ENCODE data around the gene SGF29.
A peak's percentile ranks its signal among the peaks of the same experiment; 100 is the strongest.
"Not testable (repeated sequence)": the region's sequence is repeated elsewhere in the genome, so short reads cannot be mapped to it uniquely, and the experiment has no call there.

Gene SGF29

DNA sequence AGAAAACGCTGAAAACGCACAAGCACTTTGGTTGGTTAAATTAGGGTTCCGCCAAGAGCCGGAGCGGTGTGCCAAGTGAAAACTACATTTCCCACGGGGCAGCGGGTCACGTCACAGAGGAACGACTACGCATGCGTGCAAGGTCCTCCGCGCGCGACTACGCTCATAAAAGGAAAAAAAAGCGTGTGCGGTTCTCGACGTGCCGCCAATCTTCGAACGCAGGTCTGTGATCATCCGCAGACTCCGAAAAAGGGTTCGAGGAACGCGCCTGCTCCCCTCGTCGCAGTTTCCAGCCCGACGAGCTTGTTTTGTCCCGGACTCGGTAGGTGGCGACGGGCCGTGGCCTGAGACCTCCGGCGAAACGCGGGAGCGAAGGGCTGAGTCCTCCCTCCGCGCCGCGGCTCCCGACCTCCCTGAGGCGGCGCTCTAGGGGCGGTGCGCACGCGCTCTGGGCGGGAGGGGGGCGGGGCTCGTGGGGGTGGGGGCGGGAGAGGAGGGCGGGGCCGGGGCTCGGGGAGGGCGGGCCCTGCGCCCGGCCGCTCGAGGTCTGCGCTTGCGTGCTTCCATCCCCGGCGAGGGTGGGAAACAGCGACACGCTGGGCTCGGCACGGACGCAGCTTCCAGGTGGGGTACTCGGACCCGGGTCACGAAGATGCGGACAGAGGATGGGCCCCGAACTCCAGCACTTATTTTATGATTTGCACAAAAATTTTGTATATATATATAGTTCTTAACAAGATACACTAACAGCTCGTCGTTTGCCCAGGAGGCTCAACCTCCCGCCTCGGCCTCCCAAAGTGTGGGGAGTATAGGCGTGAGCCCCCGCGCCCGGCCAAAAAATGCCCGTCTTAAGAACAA is at the start of gene SGF29:
SGF29 (plus strand) TSS at position 145 of the 858 bp plus-strand sequence. CDS start 27,150 bp downstream, outside the sequence.
- peak; percentile 83 for DNase-seq (ENCODE audit: low read depth)

DNA sequence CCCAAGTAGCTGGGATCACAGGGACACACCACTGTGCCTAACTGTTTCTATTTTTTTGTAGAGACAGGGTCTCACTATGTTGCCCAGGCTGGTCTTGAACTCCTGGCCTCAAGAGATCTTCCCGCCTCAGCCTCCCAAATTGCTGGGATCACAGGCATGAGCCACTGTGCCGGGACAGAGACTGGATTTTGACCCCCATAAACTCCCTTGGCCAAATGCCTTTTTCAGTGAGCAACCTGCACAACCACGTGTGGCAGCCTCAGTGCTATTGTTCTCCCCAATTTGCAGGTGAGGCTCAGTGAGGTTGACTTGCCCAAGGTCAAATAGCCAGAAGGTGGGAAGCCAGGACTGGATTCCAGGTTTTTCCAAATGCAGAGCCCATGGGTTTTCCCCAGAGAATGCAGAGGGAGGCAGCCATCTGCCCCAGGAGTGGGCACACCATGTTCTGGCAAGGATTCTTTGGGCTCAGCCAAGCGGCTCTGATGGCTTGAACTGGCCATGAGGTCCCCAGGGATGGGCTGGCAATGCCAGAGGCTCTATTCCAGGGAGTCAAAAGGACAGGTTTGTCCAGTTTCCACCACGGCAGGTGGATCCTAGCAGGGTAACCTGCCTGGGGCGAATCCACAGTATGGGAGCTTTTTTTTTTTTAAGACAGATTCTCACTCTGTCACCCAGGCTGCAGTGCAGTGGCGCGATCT is 48.9 kb upstream of the SGF29 start:
- DNase-seq (ENCODE audit: low read depth) = no peak

DNA sequence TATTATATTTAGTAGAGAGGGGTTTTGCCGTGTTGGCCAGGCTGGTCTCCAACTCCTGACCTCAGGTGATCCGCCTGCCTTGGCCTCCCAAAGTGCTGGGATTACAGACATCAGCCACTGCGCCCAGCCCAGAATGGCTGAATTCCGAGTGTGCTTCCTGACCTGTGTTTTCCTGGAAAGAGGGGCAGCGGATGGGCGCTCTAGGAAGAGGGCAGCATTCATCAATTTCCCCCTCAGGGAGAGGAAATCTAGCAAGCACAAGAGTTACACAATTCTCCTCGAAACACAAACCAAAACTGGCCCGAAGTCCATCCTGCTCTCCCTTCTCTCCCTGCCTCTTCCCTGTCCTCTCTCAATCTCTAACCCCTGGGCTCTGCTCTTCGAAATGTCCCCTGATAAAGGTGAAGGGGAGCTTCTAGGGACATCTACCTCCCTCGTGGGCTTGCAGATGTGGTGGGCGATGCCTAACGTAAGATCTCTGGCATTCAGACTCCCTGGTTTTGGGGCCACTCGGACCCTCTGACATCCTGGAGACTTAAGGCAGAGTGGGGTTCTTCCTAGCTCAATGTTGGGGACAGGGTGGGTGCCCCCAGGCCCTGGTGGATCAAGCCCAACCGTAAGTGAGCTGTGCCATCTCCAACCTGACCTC is 48.1 kb upstream of the SGF29 start:
- DNase-seq (ENCODE audit: low read depth) = no peak

DNA sequence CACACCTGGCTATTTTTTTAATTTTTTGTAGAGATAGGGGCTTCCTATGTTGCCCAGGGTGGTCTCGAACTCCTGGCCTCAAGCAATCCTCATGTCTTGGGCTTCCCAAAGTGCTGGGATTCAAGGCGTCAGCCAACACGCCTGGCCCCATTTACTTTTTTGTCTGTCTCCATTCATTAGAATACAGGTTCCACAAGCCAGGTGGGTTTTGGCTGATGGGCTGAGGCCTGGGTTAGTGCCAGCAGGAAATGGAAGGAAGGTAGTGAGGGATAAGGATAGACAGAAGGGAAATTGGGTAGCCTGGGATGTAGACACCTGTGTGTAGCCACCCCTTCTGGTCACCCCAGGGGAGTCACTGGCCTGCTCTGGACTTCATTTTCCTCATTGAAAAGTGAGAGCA is 42.7 kb upstream of the SGF29 start:
- DNase-seq (ENCODE audit: low read depth) = no peak

DNA sequence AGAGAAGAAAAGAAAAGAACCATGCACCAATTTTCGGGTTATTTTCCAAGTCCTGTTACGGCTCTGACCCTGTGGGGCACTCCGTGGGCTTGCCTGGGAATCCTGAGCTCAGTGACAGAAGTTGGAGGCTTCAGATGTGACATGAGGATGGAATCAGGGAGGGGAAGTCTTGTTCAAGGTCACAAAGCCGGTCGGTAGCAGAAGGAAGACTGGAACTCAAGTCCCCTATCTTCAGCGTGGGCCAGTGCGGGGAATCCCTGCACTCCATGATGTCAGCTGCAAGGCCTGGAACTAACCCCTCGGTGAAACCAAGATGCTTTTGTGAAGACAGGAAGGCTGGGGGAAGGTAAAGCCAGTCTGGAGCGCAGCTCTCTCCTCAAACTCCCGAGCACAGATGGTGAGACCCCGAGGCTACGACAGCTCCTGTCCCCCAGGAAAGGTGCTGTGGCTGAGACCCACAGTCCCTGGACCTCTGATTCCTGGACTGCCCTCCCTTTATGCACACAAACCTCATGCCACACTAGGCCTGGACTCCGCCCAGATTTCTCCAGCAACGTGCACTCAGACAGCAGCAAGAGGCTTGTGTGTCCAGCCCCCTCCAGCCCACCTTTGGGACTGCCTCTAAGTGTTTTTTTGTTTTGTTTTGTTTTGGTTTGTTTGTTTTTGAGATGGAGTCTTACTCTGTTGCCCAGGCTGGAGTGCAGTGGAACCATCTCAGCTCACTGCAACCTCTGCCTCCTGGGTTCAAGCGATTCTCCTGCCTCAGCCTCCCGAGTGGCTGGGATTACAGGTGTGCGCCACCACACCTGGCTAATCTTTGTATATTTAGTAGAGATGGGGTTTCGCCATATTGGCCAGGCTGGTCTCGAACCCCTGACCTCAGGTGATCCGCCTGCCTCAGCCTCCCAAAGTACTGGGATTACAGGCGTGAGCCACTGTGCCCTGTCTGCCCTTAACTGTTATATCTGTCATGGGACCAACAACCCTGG is 41.6 kb upstream of the SGF29 start:
- DNase-seq (ENCODE audit: low read depth) = no peak

DNA sequence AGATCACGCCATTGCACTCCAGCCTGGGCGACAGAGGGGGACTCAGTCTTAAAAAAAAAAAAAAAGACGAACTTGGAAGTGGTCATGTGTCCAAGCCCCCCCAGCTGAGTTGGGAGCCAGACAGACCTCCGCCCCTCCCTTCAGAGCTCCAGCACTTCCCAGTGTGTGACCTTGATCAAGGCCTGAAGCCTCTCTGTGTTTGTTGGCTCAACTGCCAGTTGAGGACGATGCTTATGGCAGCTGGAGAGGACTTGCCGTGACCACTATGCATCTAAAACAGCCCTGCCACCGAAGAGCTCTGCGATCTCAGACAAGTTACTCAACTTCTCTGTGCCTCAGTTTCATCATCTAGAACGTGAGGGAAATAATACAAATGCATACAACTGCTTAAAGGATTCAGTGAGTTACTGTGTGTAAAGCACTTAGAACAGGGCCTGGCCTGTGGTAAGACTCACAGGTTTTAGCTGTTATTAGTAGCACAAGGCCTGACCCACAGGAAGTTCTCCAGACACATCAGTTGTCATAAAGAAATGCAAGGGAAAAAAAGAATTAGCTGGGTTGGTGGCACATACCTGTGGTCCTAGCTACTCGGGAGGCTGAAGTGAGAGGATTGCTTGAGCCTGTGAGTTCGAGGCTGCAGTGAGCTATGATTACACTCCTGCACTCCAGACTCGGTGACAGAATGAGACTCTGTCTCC is 40.1 kb upstream of the SGF29 start:
- no peak for DNase-seq (ENCODE audit: low read depth)

DNA sequence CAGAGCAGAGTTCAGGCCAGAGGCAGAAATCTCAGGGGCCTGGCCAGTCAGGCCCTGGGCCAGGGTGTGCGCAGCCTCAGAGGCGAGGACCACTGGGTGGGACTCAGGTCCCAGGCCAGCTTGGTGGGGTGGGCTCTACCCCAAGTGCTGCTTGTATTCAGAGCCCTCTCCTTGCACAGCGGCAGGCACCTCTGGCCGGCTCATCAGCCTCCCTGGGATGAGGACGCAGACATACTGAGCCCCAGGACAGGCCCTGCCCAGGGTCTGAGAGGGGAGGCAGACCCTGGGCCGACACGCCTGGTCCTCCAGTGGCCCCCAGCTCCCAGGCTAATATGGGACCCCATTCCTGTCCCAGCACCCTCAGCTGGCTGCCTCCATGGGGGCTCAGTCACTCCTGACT is 39.5 kb upstream of the SGF29 start:
- DNase-seq (ENCODE audit: low read depth) = no peak

DNA sequence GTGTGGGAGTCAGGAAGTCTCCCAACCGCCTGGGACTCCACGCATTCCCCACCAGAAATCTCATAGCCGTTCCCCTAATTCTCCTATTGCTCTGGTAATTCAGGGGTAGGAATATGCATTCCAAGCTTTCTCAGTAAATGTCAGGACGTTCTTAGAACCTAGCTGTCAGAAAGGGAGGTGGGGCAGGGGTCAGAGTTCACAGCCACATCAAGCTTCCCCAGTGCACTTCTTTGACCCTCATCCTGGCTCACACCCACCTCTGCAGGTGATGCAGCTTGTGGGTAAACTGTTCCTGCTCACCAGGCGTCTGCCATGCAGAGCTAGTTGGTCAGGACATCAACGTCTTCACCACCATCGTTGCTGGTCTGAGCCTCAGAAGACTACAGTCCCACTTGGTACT is 33.0 kb upstream of the SGF29 start:
- DNase-seq (ENCODE audit: low read depth) = no peak

DNA sequence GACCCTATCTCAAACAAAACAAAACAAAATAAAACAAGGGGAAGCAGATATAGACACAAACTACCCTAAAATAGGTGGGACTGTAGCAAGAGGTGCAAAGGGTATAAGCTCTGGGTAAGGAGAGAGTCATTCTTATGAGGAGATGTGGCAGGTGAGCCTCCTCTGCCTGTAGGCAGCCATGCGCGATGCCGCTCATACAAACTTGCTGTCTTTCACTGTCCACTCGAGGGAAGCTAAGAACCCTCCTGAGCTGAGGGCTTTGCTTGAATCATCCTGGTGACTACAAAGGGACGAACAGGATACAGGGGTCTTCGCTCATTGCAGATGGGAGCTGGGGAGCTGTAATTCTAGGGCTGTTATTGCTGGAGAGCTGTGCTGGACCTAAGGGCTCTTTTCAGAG is 32.3 kb upstream of the SGF29 start:
- no peak for DNase-seq (ENCODE audit: low read depth)

DNA sequence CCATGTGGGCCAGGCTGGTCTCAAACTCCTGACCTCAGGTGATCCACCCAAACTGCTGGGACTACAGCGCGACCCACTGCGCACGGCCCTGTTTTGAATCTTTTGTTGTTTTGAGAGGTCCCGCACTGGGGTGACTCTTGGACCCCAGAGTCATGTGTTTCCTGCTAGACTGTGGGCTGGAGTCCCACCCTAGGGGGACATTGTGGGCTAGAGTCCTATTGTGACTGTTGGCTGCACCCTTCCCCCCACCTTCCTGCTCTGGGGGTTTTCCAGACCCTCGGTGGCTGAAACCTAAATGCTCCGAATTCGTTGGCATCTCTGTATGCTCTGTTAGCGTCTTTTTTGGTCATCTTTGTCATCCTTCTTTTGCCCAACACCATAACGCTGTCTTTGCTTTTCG is 30.9 kb upstream of the SGF29 start:
- DNase-seq (ENCODE audit: low read depth) = no peak

DNA sequence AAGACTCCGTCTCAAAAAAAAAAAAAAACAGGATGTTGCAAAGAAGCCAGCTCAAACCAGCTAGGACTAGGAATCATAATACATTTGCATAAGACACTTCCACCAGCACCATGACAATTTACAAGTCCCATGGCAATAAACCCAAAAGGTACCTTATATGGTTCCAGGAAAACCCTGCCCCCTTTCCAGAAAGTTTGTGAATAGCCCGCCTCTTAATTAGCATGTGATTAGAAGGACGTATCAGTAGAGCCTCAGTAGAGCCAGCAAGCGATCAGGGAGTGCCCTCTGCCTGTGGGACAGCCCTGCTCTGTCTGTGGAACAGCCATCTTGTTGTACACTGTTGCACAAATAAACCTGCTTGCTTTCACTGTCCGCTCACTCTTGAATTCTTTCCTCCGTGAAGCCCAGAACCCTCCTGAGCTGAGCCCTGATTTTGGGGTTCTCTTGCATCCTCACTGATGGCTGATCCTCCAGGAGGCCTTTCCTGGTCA is 29.0 kb upstream of the SGF29 start:
- DNase-seq (ENCODE audit: low read depth) = no peak

DNA sequence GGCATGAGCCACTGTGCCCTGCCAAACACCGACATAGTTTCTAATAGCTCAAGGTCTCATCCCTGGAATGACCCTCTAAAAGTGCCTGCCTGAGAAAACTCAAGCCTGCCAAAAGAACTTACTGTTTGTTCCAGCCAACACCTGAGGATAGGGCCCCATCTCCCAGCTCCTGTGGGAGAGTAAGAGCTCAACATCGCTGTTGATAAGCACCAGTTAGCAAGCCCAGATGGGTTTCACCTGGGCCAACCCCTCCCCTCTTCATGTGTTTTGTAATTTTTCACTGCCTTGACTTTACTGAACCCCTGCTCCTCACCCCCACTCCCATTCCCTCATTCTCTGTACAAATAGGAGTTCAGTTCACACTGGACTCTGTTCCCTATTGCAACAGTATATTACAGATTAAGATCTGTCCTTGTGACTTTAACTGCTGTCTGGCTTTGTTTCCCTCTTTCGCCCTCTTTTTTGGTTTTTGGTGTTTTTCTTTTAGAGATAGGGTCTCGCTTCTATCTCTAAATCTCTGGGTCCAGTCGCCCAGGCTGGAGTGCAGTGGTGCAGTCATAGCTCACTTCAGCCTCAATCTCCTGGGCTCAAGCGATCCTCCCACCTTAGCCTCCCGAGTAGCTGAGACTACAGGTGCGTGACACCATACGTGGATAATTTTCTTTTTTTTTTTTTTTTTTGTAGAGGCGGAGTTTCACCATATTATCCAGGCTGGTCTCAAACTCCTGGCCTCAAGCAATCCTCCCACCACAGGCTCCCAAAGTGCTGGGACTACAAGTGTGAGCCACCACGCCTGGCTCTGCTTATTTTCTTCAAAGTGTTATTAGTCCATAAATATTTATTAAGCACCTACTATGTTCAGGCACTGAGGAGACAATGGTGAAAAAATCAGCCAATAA is 27.3 kb upstream of the SGF29 start:
- DNase-seq (ENCODE audit: low read depth) = no peak

DNA sequence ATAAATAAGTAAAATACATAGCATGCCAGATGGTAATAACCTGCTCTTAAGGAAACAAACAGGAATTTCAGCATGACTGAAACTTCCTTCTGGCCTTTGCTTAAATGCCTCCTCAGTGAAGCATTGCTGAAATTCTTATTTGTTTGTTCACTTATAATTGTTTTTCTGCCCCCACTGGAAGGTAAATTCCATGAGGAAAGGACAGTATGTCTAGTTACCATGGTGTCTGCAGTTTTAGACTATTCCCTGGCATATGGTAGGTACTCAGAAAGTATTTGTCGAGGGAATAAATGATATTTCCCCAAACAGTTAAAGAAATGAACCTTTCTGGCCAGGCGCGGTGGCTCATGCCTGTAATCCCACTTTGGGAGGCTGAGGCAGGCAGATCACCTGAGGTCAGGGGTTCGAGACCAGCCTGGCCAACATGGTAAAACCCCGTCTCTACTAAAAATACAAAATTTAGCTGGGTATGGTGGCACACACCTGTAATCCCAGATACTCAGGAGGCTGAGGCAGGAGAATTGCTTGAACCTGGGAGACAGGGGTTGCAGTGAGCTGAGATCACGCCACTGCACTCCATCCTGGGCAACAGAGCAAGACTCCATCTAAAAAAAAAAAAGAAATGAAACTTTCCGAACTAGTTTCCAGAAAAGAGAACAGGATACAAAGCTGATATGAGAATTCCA is 26.5 kb upstream of the SGF29 start:
- DNase-seq (ENCODE audit: low read depth) = not testable (repeated sequence)

DNA sequence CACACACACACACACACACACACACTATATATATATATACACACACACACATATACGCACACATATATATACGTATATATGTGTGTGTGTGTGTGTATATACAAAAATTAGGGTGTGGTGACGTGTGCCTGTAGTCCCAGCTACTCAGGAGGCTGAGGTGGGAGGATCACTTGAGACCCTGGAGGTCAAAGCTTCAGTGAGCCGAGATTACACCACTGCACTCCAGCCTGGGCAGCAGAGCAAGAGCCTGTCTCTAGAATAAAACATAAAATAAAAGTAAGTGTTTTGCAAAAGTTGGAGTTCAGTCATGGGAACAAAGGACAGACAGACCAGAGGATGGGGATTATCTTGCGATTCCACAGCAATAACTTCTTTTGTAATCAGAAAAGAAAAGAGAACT is 25.7 kb upstream of the SGF29 start:
- DNase-seq (ENCODE audit: low read depth) = no peak

DNA sequence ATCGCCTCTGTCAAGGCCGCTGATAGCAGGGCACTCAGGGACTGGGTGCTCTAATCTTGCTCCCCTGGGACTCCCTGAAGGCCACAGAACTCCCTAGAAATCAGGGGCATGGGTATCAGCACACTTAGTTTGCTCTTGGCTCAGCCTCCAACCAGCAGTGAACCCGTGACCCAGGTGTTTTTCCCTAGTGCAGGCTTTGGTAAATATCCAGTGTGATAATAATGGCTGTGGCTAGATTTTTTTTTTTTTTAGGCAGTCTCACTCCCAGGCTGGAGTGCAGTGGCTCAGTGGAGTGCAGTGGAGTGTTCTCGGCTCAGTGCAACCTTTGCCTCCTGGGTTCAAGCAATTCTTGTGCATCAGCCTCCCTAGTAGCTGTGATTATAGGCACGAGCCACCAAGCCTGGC is 25.3 kb upstream of the SGF29 start:
- DNase-seq (ENCODE audit: low read depth) = no peak

DNA sequence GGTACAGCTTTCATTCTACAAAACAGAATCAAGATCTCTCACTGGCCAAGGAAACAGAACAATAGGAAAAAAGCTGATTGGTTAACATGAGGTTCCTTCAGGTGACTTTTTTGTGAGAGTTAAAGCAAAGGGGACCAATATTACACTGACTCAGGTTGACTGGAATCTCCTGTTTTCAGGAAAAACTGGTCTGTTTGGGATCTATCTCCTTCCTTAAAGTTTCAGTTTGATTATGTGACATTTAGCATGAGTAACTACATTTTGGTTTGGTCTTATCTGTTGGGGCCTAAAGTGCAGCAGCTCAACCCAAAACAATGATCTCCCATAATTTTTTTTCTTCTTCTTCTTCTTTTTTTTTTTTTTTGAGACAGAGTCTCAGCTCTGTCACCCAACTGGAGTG is 24.6 kb upstream of the SGF29 start:
- DNase-seq (ENCODE audit: low read depth) = no peak

DNA sequence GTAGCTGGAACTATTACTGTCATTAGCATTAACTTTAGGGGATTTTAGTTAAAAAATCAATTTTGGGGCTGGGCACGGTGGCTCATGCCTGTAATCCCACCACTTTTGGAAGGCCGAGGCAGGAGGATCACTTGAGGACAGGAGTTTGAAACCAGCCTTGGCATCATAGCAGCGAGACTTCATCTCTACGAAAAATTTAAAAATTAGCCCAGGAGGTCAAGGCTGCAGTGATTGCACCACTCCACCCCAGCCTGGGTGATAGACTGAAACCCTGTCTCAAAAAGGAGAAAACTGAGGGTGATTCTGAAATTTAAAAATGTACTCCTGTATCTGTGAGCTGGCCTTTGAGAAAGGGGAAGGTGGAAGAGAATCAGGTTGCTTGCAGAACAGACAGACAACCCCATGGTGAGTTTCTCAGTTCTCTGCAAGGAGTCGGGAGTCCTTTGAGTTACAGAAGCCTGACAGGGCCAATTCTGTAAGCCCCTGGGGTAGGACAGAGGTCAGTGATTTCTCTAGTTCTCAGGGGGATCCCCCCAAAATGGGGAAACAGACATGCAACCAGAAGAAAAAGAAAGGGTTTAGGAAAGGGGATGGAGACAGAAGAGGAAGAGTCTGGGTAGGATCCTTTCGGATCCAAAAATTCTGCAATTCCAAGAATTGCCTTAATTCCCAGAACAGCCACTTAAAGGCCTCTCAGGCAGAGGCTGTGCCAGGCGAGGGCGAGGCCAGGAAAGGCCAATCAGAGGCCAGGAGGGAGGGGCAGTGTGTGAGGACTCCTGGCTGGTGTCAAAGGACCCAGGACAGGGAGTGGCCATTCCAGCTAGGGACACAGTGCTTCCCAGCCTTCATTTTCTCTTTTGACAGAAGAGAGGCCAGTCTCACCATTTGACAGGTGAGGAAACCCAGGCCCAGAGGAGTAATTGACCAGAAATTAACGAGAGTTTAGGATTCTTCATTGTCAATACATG is 21.7 kb upstream of the SGF29 start:
- DNase-seq (ENCODE audit: low read depth) = no peak

Measured in stimulated activated CD8-positive, alpha-beta memory T cell treated with anti-CD3 and anti-CD28 coated beads, Interleukin-12 subunit alpha, Interleukin-12 subunit beta, amount 100 ng/mL, for 4 hours (primary cell).